ENCODE data around the gene C11orf98. TPM values are rescaled to one million over a fixed set of nuclear protein-coding genes. Genes with fewer than 3 reads are reported as not detected.
A peak's percentile ranks its signal among the peaks of the same experiment; 100 is the strongest.
"Not testable (repeated sequence)": the region's sequence is repeated elsewhere in the genome, so short reads cannot be mapped to it uniquely, and the experiment has no call there.

The C11orf98 gene
- total RNA-seq, 1 donor from 2014 or later: 107 TPM

DNA sequence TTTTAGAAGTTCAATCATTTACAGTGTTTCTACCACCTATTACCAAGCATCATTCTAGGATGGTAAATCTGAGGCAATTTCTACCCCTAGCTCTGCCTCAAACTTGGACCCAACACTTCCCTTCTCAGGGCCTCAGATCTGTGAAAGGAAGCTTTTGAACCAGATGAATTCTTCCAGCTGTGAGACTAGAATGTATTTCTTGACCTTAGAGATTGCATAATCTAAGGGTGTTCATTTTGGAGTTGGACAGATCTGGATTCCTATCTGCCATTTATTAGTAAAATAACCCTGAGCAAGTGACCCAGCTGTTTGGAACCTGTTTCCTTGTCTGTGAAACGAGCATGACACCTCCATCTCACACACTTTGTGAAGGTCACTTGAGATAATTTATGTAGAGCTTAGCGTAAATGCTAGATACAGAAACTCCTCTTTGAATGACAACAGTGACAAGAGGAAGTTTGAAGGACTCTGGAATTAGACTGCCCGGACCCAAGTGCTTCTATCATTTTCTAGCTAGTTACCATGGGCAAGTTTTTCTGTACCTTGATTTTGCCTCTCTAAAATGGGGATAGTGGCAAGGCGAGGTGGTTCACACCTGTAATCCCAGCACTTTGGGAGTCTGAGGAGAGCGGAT, 8.1 kb downstream of the C11orf98 start:
- Mint-ChIP-seq H3K27ac (no peak overlapping the region), H3K9me3 (no peaks in the 10 kb centered on the region), H3K27me3 (no peaks in the 10 kb centered on the region), H3K4me3 (no peak overlapping the region), H3K4me1 (peaks cover 17% of the 10 kb centered on the region), H3K36me3 (ENCODE audit: low read depth) (peaks cover 13% of the 10 kb centered on the region)
- ATAC-seq (ENCODE audit: low read depth) (no peak), DNase-seq (no peak)
- ChIA-PET POLR2A (interaction anchor here (0.6 to 8.6 kb wide), 6 partner anchors 11 to 130 kb away, joined by 3 to 400 read pairs (median 4); partner anchors contain the start of genes C11orf98, CSKMT, GANAB and LBHD1), CTCF (interaction anchor here (0.6 kb wide), 1 partner anchor 13 kb away, joined by 3 read pairs; no protein-coding TSS in a partner anchor)
- intact Hi-C loops (cut with micrococcal nuclease): no loop called here
- TF ChIP-seq, protein P1, sequence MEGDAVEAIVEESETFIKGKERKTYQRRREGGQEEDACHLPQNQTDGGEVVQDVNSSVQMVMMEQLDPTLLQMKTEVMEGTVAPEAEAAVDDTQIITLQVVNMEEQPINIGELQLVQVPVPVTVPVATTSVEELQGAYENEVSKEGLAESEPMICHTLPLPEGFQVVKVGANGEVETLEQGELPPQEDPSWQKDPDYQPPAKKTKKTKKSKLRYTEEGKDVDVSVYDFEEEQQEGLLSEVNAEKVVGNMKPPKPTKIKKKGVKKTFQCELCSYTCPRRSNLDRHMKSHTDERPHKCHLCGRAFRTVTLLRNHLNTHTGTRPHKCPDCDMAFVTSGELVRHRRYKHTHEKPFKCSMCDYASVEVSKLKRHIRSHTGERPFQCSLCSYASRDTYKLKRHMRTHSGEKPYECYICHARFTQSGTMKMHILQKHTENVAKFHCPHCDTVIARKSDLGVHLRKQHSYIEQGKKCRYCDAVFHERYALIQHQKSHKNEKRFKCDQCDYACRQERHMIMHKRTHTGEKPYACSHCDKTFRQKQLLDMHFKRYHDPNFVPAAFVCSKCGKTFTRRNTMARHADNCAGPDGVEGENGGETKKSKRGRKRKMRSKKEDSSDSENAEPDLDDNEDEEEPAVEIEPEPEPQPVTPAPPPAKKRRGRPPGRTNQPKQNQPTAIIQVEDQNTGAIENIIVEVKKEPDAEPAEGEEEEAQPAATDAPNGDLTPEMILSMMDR (IDR thresholded peaks at IDR 0.05): no peak

DNA sequence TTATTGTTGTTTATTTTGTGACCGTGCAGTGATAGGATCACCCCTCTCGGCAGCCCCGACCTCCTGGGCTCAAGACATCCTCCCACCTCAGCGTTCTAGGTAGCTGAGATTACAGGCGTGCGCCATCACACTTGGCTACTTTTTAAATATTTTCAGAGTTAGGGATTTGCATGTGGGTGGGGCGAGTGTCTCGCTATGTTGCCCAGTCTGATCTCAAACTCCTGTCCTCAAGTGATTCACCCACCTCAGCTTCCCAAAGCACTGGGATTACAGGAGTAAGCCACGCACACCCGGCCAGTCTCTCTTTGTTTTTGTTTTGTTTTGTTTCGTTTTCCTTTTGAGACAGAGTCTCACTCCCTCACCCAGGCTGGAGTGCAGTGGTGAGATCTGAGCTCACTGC, 10.7 kb downstream of the C11orf98 start:
- peaks cover 13% of the 10 kb centered on the region for H3K36me3 Mint-ChIP-seq (ENCODE audit: low read depth)
- ChIA-PET CTCF (interaction anchor here (0.9 kb wide), 1 partner anchor 10 kb away, joined by 3 read pairs; the partner anchor contains the start of gene C11orf98), POLR2A (interaction anchor here (0.7 to 8.6 kb wide), 13 partner anchors 9 to 202 kb away, joined by 3 to 400 read pairs (median 8); partner anchors contain the start of genes B3GAT3, C11orf98, CSKMT and EML3)
- intact Hi-C loops (cut with micrococcal nuclease): no loop called here
- peaks cover 28% of the 10 kb centered on the region for H3K4me1 Mint-ChIP-seq
- H3K27me3 Mint-ChIP-seq: no peaks in the 10 kb centered on the region
- peak overlapping the region; percentile 67 for H3K4me3 Mint-ChIP-seq
- TF ChIP-seq, protein P1 (IDR thresholded peaks at IDR 0.05): no peak
- ATAC-seq (ENCODE audit: low read depth) (no peak), DNase-seq (no peak)
- H3K9me3 Mint-ChIP-seq: no peaks in the 10 kb centered on the region
- H3K27ac Mint-ChIP-seq: peak overlapping the region; percentile 72

DNA sequence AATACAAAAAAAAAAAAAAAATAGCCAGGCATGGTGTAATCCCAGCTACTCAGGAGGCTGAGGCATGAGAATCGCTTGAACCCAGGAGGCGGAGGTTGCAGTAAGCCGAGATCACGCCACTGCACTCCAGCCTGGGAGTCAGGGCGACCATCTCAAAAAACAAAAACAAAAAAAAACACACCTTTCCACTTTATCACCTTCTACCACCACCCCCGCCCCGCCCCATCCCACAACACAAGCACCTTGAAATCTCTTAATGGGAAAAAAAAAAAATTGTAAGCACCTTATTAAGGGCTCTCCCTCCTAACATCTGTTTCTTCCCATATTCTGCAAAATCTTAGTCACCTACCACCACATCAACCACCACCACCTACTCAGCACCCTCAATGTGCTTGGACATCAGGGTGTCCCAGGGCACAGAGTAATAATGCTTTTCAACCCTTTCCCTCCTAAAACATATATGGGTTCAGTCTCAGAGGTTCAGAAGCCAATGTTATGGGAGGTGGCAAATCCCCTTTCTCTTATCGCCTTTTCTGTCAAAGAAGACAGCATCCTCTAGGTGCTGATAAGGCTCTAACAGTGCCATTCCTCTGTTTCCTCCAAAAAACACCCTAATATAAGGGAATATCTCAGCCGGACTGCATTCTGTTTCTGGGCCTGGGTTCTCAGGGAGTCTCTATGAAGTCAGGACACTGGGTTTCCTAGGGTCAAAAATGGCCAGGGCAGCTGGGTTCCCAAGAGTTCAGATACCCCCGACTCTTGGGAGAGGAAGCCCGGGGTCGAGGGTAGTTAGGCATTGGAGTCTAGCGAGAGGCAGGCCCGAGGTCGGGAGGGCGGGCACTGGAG, 12.6 kb downstream of the C11orf98 start:
- no peak for DNase-seq
- TF ChIP-seq, protein P1 (IDR thresholded peaks at IDR 0.05): no peak
- no peaks in the 10 kb centered on the region for H3K27me3 Mint-ChIP-seq

DNA sequence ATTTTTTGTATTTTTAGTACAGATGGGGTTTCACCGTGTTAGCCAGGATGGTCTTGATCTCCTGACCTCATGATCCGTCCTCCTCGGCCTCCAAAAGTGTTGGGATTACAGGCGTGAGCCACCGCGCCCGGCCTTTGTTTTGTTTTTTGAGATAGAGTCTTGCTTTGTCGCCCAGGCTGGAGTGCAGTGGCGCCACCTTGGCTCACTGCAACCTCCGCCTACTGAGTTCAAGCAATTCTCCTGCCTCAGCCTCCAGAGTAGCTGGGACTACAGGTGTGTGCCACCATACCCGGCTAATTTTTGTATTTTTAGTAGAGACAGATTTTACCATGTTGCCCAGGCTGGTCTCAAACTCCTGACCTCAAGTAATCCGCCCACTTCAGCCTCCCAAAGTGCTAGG, 14.7 kb downstream of the C11orf98 start:
- CTCF ChIA-PET; ATAC-seq (ENCODE audit: low read depth); DNase-seq; H3K4me3 Mint-ChIP-seq; H3K27ac Mint-ChIP-seq; intact Hi-C loops (cut with micrococcal nuclease); H3K27me3 Mint-ChIP-seq; H3K9me3 Mint-ChIP-seq: not testable (repeated sequence)
- POLR2A ChIA-PET: interaction anchor here (0.5 to 8.6 kb wide), 4 partner anchors 19 to 76 kb away, joined by 3 to 400 read pairs (median 14); partner anchors contain the start of genes C11orf98, CSKMT, LBHD1 and MTA2
- H3K4me1 Mint-ChIP-seq: peaks cover 41% of the 10 kb centered on the region
- H3K36me3 Mint-ChIP-seq (ENCODE audit: low read depth): peaks cover 29% of the 10 kb centered on the region

More for the DNA sequence above, 12.6 kb downstream of the C11orf98 start:
- Mint-ChIP-seq H3K9me3 (no peaks in the 10 kb centered on the region), H3K4me1 (peaks cover 28% of the 10 kb centered on the region), H3K27ac (peak overlapping the region; percentile 90), H3K36me3 (ENCODE audit: low read depth) (peaks cover 25% of the 10 kb centered on the region), H3K4me3 (peak overlapping the region; percentile 90)
- no peak for ATAC-seq (ENCODE audit: low read depth)
- intact Hi-C loops (cut with micrococcal nuclease): loop anchor here (1.0 to 2.0 kb wide), 7 partner anchors 13 to 74 kb away; partner anchors contain the start of genes C11orf98, CSKMT, EML3 and HNRNPUL2
- ChIA-PET CTCF (interaction anchor here (0.6 to 1.4 kb wide), 3 partner anchors 12 to 116 kb away, joined by 3 to 7 read pairs (median 4); partner anchors contain the start of genes C11orf98, CSKMT and TUT1), POLR2A (interaction anchor here (0.6 to 8.6 kb wide), 36 partner anchors 8 to 229 kb away, joined by 3 to 400 read pairs (median 7); partner anchors contain the start of genes B3GAT3, BSCL2, C11orf98 and CSKMT)

DNA sequence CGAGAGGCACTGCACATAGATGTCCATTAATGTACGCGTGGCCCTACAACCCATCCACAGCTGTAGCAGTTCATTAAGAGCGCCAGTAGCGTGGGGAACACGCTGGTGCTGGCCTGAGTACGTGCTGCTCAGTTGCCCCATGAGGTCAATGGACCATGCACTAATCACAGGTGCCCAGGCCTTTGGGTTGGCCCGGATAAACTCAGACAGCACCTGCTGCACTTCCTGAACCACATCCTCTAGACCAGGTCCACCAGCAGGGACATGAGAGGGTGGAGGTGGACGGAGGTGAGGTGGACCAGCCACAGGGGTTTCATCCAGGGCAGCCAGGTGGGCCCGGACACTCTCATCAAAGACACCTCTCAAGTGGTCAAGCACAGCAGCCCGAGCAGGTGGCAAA, 15.5 kb downstream of the C11orf98 start:
- ChIA-PET CTCF (interaction anchor here (1.2 kb wide), 1 partner anchor 25 kb away, joined by 3 read pairs; no protein-coding TSS in a partner anchor), POLR2A (interaction anchor here (0.5 to 5.8 kb wide), 5 partner anchors 16 to 176 kb away, joined by 4 to 130 read pairs (median 12); partner anchors contain the start of genes C11orf98, CSKMT, LBHD1 and TUT1)
- Mint-ChIP-seq H3K4me1 (peaks cover 48% of the 10 kb centered on the region), H3K4me3 (no peak overlapping the region), H3K36me3 (ENCODE audit: low read depth) (peaks cover 30% of the 10 kb centered on the region), H3K27me3 (no peaks in the 10 kb centered on the region), H3K27ac (no peak overlapping the region), H3K9me3 (no peaks in the 10 kb centered on the region)
- ATAC-seq (ENCODE audit: low read depth): no peak
- no peak for DNase-seq
- intact Hi-C loops (cut with micrococcal nuclease): no loop called here
- TF ChIP-seq, protein P1 (IDR thresholded peaks at IDR 0.05): no peak
